IPS DF 19.7 (cell line): Measurements from ENCODE around the gene ADAMTSL3.
"Not testable (repeated sequence)": the region's sequence is repeated elsewhere in the genome, so short reads cannot be mapped to it uniquely, and the experiment has no call there.

ENCODE experiments used
- DNase-seq: peaks from one replicate; pipeline ENCODE4 v3.0.0-alpha.2; 2013; ENCODE audit warnings: low read depth, low spot score

The ADAMTSL3 gene

DNA sequence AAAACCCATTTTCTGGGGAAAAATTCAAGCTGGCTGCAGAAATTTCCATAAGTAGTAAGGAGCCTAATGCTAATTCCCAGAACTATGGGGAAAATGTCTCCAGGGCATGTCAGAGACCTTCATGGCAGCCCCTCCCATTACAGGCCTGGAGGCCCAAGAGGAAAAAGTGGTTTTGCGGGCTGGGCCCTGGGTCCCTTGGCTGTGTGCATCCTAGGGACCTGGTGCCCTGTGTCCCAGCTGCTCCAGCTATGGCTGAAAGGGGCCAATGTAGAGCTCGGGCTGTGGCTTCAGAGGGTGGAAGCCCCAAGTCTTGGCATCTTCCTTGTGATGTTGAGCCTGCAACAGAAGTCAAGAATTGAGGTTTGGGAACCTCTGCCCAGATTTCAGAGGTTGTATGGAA is 48.4 kb downstream of the ADAMTSL3 start:
- not testable (repeated sequence) for DNase-seq

DNA sequence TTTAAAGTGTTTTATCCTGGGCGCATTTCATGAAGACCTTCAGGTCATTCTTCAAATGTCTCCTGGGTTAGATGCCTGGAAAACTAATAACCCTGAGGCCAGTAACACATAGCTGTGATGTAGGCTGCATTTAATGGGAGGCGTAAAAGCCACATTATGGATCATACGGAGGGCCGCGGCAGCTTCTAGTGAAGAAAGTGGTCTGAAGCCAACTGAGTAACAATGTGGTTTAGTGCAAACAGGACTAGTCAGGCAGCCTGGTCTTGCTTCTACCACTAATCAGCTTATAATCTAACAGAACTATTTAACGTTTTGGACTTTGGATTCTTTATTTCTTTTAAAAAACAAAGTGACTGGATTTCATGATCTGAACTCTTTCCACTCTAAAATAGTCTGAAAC is 54.4 kb downstream of the ADAMTSL3 start:
- DNase-seq, result no peak

DNA sequence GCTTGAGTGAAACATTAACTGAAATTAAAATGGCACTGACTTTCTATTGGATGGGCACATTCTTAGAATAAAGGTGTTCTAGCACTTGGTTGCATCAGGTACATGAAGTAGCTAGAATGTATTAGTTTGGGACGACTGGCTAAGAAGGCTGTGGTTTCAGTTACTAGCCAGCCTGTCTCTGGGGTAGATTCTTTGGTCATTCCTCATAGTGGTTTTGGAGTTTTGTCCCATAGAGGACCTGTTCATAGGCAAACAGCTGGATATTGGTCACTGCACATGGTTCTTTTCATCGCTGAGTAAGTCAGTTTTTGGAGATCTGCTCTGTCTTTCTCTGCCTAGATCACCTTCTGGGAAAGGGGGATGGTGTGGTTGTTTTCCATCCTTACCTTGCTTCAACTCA is 55.3 kb downstream of the ADAMTSL3 start:
- no peak for DNase-seq

DNA sequence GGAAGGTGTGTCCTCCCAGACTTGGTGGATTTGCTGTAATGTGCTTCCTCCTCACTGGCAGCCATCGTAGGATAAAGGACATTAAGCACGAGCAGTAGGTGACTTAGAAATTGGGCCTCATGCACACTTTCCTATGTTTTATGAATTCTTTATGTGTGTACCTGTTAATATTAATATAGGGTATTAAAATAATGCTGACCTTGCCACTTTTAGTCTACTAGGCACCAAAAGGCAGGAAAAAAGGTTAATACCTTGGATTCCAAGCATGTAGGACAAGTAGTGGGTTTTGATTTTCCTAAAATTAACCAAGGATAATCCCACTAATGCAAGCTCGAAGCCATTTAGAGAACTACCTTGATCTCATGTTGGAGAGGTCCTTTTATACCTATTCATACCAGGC is 55.9 kb downstream of the ADAMTSL3 start:
- no peak for DNase-seq

DNA sequence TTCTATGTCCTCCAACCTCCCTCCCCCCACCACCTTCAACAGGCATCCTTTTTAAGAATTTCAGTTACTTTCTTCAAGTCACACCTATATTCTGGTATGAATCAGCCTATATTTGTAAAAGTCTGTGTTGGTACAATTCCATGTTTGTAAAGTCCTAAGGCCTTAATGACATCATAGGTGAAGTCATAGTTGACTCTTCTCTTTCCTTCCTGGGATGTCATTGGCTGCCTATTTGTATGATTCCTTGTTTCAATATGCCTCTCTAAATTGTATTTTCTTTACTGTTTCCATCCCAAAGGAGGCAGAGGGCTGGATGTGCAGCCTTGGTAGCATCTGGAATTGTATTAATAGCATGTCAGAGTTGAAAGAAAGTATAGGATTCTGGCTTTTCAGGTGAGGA is 56.5 kb downstream of the ADAMTSL3 start:
- no peak for DNase-seq

DNA sequence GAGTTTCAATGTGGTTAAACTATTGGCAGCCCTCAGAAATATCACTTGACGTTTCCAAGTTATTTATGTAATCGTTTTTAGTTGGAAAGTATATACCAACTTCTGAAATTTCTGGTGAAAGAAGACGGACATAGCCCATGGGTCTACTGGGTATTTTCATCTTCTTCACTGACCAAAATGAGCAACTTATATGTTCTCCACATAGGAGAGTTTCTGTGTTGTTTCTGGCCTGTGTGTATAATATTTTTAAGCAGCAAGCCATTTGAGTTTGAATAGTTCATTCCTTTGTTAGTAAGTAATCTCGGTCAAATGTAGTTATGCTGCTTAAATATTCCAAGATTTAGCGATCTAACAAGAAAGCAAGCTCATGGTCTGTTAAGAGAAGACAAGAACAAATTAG is 57.3 kb downstream of the ADAMTSL3 start:
- no peak for DNase-seq

DNA sequence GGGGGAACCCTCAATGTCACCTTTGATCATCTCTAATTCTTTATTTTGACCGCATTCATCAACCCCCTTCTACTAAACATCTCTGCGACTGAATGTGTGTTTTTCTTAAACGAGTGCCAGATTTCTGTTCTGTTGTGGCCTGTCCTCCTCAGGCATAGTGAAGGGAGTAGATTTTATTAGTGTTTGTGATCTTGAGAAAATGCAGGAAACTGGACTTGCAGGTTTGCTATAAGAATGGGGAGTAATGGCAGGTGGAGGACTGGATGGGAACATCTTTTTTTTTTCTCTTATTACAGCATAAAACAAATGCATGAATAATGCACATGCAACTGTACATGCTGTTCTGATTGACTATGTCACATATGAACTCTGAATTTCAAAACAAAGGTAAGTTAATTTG is 59.3 kb downstream of the ADAMTSL3 start:
- no peak for DNase-seq

DNA sequence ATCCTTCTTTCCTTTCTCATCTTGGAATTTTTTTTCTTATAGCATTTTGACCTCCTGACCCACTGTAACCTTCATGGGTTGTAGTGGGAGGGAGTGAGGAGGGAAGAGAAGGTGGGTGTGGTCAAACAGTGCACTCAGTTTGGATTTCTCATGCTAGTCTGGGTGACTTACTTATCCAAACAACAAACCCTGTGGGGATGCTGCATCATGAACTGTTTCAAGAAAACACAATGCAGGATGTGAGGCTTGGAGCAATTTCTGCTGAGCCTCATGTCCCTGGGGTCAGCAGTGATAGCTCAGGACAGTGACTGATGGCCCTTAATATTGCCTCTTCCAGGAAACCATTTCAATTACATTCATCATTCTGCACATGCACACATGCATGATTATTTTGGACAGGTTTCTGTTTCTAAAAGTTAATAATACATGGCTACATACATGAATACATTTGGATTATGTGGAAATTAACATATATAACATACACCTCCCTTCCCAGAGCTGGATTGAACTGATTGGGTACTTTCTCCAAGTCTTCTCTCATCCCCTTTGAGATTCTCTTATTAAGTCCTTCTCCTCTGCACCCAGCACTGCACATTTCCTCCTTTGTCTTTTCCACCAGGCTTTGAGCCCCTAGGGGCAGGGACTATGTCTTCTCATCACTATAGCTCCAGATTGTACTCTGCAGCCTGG is 61.2 kb downstream of the ADAMTSL3 start:
- DNase-seq, result no peak

DNA sequence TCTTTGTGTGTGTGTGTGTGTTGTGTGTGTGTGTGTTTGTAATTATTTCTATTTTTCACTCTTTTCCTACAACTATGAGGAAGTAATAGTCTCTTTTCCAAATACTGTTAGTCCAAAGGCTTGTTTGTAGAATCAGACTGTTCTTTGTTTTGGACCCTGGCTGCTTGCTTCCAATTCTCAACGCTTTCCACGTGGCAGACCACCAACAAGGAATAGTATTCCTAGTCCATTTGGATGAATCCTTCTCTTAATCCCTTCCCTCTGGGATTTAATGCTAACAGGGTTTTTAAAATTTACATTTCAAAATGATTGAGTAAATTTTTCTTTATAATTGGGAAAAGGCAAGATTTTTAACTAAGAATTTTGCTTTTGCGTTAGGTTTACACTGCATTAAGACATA is 62.7 kb downstream of the ADAMTSL3 start:
- DNase-seq, result no peak

DNA sequence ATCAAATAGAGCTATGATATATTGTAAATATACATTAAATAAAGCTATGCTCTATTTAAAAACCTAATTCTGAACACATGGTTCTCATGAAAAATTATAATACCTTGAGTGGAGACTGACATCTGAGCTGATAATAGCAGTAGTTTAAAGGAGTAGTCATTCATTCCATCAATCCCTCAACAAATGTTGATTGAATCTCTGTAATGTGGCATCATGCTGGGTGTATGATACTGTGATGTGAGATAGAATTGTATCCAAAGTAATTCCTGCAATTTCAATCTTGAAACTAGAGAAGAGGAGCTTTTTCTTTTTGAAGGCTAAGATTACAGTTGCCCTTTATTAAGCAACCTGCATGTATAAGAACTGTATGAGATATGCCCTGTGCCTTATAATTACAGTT is 63.1 kb downstream of the ADAMTSL3 start:
- no peak for DNase-seq

DNA sequence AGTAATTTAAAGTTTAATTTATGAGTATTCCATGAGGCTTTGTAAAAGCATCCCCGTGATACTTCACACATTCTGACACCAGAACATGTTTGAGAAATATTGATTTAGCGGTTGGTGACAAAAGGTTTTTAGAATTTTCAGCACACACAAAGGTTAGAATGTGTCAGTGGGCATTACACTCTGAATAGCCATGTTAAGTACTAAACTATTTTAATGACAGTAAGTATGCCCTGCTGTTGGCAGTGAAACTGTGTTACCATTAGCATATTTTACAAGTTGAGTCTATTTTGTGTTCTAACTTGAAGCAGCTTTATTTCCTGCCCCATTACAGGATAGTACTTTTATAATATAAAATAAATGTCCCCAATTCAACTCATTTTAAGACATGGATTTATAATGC is 66.5 kb downstream of the ADAMTSL3 start:
- DNase-seq, result no peak

DNA sequence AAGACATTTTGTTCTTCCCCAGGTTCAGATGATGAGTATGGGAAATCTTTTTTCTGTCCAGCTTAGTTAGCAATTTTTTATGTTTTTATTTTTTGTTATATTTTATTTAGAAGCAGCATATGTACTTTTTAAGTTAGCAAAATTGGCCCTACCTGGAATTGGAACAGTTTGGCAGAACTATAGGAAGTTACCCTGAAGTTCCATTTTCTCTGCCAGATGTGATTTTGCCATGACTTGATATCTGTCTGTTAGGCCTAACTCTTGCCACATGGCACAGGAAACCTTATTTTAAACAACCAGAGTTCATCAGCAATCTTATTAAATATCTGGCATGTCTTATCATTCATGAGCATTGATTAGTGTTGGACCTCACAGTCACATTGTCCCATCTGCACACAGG is 67.1 kb downstream of the ADAMTSL3 start:
- DNase-seq, result no peak

DNA sequence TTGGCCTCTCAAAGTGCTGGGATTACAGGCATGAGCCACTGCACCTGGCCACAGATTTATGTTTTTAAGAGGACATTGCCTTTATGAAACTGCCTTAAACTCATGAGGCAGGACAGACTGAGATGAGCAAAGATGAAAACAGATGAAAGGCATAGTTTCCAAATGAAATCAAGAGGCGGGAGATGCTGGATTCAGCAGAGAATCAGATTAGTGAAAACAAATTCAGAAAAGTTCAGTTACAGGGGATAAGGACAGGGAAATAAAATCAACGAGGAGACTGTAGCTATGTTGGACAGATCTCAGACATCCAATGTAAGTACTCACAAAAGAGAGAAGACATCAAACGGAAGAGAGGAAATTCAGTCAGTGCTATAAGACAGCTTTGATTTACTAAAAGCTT is 68.1 kb downstream of the ADAMTSL3 start:
- no peak for DNase-seq

DNA sequence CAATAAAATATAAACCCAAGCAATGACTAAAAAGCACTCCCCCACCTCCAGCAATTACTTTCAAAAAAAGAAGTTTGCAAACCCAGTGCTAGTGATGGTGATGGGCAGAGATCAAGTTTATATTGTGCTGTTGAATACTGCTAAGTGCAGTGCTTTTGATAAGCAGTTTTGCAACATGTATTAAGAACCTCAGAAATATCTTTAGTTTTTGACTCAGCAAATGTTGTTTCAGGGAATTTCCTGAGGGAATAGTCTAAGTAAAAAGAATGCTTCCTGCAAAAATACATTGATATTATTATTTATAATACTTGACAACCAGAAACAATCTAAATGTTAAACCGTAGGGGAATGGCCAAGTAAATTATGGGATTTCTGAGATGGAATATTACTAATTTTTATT is 69.3 kb downstream of the ADAMTSL3 start:
- no peak for DNase-seq

DNA sequence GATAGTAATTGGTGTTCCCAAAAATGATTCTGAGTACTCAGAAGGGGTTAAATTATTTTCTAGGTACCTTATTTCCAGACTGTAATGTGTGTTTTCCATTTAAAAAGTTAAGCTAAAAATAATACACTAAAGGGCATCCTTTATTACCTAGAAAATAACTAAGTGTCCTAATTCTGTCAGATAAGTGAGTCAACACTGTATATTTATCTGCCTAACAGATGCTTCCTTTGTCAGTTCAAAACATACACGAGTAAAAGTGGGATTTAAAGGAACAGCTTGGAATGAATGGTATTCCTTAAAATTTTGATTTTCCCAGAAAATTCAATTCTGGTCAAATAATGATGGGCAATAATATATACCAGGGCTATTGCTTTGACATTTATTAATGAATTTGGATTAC is 78.3 kb downstream of the ADAMTSL3 start:
- no peak for DNase-seq

DNA sequence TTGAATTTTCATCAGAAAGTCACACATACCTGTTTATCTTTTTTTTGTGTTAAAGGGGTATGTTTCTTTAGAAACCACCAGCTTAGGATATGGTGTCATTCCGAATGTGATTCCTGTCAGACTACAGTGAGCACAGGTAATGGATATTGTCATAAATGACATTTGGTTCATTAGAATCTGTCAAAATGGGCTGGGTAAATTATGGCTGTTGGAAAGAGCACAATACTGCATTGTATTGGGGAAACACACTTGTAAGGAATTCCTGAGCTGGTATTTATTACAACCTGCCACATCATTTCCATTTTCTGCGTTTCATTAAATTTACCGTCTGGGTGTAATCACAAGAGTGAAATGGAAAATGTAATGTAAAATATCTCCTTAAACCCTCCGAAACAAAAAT is 78.8 kb downstream of the ADAMTSL3 start:
- no peak for DNase-seq

DNA sequence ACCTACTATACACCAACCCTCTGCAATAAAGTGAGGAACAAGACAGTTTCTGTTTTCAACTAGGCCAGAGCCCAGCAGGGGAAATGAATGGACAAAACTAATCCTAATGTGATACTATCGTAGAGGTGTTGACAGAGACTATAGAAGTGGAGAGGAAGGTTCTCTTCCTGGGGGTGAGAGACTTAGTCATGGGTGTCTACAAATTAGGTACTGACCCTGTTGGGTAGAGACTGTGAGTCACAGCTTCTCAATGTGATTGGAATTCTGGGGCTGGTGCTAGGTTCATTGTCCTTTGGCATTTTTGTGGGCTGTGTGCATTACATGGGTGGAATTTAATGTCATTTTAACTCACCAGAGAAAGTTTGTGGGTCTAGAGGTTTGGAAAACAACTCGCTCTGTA is 79.3 kb downstream of the ADAMTSL3 start:
- peak; percentile 25 for DNase-seq

DNA sequence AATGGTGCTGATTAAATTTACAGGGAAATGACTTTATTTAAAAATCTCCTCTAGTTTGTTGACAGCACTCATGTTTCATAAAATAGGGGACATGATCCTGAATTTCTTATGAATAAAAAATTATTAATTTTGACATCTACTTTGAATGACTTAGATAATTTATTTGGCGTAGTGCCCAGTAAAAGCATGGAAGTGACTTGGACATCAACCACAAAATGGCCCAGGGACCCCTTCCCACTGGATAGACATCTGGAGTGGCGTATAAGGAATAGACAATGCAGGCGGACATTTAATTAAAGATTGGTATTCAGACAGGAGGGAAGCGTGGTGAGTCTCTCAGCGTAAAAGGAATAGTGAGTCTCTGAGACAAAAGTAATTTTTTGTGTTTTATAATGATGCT is 79.8 kb downstream of the ADAMTSL3 start:
- DNase-seq, result no peak

DNA sequence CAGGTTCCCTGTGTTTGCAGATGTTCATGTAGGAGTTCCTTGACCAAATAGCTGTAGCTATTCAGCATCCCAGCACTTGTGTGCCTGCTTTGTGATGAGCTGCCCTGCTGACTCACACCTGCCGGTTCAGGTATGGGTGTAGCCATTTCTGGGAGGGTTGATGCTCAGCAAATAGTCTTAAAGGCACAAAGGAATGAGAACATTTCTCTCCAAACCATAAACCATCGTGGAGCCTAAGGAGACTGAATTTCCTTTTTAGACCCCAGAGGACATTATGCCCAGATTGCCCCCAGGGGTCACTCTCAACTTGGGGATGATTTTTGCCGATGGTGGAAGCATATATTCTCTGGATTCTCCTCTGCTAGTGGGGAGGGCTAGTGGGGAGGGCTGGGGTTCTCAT is 80.6 kb downstream of the ADAMTSL3 start:
- peak; percentile 20 for DNase-seq

DNA sequence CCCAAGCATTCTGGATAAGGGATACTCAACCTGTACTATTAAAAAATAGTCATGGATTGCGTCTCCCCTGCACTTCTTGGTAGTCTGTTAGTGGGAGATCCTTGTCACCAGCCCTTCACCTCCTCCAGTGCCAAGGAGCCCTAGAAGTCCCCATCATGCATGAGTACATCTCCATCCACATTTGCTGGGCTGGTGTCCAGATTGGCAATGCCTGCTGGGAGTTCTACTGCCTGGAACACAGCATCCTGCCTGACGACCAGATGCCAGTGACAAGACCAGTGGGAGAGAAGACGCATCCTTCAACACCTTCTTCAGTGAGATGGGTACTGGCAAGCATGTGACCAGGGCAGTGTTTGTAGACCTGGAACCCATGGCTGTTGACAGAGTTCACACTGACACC is 85.7 kb downstream of the ADAMTSL3 start:
- DNase-seq, result no peak

DNA sequence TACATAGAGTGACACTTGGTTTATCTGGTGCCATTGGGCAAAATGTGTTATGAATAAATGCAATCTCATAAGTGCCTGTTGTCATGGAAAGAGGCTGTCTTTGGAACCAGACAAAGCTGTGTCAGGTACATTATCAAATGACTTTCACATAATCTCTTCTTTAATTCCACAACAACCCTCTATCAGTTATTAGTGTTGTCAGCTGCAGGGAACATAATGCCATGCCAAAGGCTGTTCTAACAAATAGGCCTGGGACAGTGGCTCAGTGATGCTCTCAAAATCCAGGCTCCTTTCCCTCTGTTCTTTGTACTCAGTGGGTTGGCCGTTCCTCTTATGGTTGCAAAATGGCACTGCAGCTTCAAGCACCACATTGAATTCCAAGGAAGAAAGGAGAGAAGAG is 91.8 kb downstream of the ADAMTSL3 start:
- no peak for DNase-seq

DNA sequence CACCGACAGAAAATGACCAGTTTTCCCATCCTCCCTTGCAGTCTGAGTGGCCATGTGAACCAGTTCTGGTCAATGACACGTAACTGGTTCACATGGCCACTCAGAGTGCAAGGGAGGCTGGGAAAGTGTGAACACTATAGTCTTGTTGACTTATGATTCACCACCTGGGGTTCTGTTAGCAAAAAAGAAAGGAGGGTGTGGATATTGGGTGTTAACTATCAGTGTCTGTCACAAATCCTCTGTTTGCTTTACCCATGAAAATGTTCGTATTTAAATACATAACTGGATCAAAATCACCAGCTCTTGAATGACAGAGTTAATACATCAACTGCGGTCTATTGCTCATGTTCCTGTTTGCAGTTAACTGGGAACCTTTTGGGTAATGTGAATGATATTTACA is 92.3 kb downstream of the ADAMTSL3 start:
- no peak for DNase-seq

DNA sequence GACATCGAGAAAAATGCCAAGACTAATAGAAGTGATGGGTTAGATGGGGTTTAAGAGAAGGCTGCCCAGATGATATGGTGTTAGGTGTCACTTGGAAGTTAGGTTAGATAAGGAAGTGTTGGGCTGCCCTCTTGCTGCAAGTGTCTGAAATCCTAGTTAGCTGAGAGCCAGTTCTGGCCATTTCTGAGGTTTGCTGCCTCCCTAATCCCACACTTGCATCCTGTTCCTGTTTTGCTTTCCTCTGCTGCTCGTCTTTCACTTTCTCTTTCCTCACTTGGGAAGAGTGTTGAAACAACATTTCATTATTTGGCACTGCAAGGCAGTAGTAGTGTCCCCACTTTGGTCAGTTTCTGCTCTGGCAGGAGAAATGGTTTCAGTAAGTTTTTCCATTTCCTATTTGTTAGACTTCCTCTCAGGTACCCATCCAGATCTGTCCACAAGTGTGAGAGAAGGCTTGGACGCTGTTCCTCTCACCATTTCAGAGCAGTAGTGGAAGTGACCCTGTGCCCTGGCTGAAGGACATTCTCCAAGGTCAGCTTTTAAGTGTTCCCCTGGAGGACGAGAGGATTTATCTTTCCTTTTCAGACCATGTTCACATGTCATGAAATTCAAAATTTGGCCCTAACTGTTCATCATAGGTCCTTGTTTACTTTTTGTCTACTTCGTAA is 93.3 kb downstream of the ADAMTSL3 start:
- peak; percentile 23 for DNase-seq

DNA sequence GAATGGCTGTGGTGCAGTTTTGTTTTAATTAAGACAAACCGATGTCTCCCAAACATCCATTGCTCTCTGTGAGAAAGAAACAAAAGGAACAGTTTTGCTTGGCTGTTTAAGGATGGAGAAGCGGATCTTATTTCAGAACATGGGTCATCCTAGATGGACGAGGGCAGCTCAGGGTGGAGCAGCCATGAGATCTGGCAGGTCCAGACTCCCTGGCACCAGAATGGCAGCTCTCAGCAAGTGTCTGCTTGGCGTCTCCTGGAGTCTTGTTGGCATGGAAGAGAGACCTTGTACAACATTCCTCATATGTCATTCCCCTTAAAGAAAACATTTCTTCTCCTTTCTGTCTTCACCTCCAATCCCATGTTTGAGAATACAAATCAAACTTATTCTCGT is 93.8 kb downstream of the ADAMTSL3 start:
- DNase-seq, result no peak
